MG63 (cell line): Measurements from ENCODE around the gene CASP8AP2. TPM values are rescaled to one million over a fixed set of nuclear protein-coding genes. Genes with fewer than 3 reads are reported as not detected.
"Not testable (repeated sequence)": the region's sequence is repeated elsewhere in the genome, so short reads cannot be mapped to it uniquely, and the experiment has no call there.

Experiments
- DNase-seq: peaks from one replicate; pipeline ENCODE4 v3.0.0-alpha.2; 2020
- H3K27me3 ChIP-seq: fragments of 250-450 bp; sonication (Bioruptor Pico); 2 replicates; pipeline ENCODE4 v1.5.1; 2020; ENCODE audit warnings: mild to moderate bottlenecking, moderate library complexity
- H3K36me3 ChIP-seq: fragments of 250-450 bp; sonication (Bioruptor Pico); 2 replicates; pipeline ENCODE4 v1.5.1; 2020; ENCODE audit warnings: mild to moderate bottlenecking, moderate library complexity
- H3K4me3 ChIP-seq: fragments of 250-450 bp; sonication (Bioruptor Pico); 2 replicates; pipeline ENCODE4 v1.5.1; 2020; ENCODE audit warnings: mild to moderate bottlenecking, moderate library complexity
- H3K9me3 ChIP-seq: fragments of 250-450 bp; sonication (Bioruptor Pico); 2 replicates; pipeline ENCODE4 v1.5.1; 2020; ENCODE audit warnings: mild to moderate bottlenecking, moderate library complexity
- total RNA-seq: library from RNA; depleted of rRNA; stranded (reverse); fragments of >200 nt; shearing (Covaris generic); gene quantifications from 2 replicates; pipeline ENCODE4 v1.2.3, GENCODE V29; 2014; ENCODE audit warnings: low replicate concordance

The CASP8AP2 gene
- total RNA-seq, 1 experiment from 2014 or later: 5.6 TPM

GRCh38 chr6:89858041-89858440 lies 28.4 kb downstream of the CASP8AP2 start:
- H3K27me3 ChIP-seq: no peaks in the 10 kb centered on the region
- DNase-seq: no peak
- H3K9me3 ChIP-seq: no peaks in the 10 kb centered on the region
- peaks cover 60% of the 10 kb centered on the region for H3K36me3 ChIP-seq
- H3K4me3 ChIP-seq: no peak overlapping the region

DNA sequence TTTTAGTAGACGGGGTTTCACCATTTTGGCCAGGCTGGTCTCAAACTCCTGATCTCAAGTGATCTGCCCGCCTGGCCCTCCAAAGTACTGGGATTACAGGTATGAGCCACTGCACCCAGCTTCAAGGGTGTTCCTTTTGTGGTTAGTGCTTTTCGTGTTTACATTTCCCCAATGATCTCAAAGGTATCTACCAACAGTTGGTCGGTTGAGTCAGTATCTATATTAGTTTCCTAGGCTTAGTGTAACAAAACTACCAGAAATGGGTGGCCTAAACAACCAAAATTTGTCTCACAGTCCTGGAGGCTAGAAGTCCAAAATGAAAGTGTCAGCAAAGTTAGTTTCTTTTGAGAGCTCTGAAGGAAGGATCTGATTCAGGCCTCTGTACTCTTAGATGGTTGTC lies 30.1 kb downstream of the CASP8AP2 start:
- H3K27me3 ChIP-seq: no peaks in the 10 kb centered on the region
- no peak for DNase-seq
- H3K4me3 ChIP-seq: no peak overlapping the region
- H3K36me3 ChIP-seq: peaks cover 69% of the 10 kb centered on the region
- no peaks in the 10 kb centered on the region for H3K9me3 ChIP-seq

DNA sequence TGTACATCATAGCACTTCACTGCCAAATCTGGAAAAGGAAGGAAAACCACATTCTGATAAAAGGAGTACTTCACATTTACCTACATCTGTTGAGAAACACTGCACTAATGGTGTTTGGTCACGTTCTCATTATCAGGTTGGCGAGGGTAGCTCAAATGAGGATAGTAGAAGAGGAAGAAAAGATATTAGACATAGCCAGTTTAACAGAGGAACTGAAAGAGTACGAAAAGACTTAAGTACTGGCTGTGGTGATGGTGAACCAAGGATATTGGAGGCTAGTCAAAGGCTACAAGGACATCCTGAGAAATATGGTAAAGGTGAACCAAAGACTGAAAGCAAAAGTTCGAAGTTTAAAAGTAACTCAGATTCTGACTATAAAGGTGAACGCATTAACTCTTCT lies 32.6 kb downstream of the CASP8AP2 start:
- DNase-seq: no peak
- no peaks in the 10 kb centered on the region for H3K9me3 ChIP-seq
- no peaks in the 10 kb centered on the region for H3K27me3 ChIP-seq
- H3K4me3 ChIP-seq: no peak overlapping the region
- H3K36me3 ChIP-seq: peaks cover 63% of the 10 kb centered on the region

- Histone ChIP-seq H3K27me3 (no peaks in the 10 kb centered on the region), H3K9me3 (no peaks in the 10 kb centered on the region), H3K36me3 (peaks cover 63% of the 10 kb centered on the region), H3K4me3 (no peak overlapping the region)
- no peak for DNase-seq
These were observed 33.0 kb downstream of the CASP8AP2 start for GRCh38 chr6:89862698-89863097.

DNA sequence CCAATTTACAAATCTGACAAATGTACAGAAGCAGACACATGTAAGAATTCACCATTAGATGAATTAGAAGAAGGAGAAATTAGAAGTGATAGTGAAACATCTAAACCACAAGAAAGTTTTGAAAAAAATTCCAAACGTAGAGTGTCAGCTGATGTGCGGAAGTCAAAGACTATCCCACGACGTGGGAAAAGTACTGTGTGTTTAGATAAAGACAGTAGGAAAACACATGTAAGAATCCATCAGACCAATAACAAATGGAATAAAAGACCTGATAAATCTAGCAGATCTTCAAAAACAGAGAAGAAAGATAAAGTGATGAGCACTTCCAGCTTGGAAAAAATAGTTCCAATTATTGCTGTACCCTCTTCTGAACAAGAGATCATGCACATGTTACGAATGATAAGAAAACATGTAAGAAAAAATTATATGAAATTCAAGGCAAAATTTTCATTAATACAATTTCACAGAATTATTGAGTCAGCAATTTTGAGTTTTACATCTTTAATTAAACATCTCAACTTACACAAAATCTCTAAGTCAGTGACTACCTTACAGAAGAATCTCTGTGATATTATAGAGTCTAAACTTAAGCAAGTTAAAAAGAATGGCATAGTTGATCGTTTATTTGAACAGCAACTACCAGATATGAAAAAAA lies 36.5 kb downstream of the CASP8AP2 start:
- Histone ChIP-seq H3K4me3 (no peak overlapping the region), H3K36me3 (peaks cover 72% of the 10 kb centered on the region), H3K27me3 (no peaks in the 10 kb centered on the region), H3K9me3 (no peaks in the 10 kb centered on the region)
- DNase-seq: no peak

GRCh38 chr6:89873721-89874120 lies 44.0 kb downstream of the CASP8AP2 start:
- no peak overlapping the region for H3K4me3 ChIP-seq
- H3K9me3 ChIP-seq: no peaks in the 10 kb centered on the region
- H3K27me3 ChIP-seq: no peaks in the 10 kb centered on the region
- no peak for DNase-seq
- peaks cover 24% of the 10 kb centered on the region for H3K36me3 ChIP-seq

- Histone ChIP-seq H3K9me3 (no peaks in the 10 kb centered on the region), H3K27me3 (no peaks in the 10 kb centered on the region)
These were observed 44.8 kb downstream of the CASP8AP2 start for GRCh38 chr6:89874438-89874837.

GRCh38 chr6:89886378-89887120 lies 56.9 kb downstream of the CASP8AP2 start:
- Histone ChIP-seq H3K4me3 (no peak overlapping the region), H3K9me3 (no peaks in the 10 kb centered on the region), H3K27me3 (peaks cover 4% of the 10 kb centered on the region; the same call in 1 of the 2 replicates), H3K36me3 (no peaks in the 10 kb centered on the region)
- DNase-seq: no peak

More at GRCh38 chr6:89874438-89874837, 44.8 kb downstream of the CASP8AP2 start:
- DNase-seq: no peak
- peaks cover 21% of the 10 kb centered on the region for H3K36me3 ChIP-seq
- no peak overlapping the region for H3K4me3 ChIP-seq

DNA sequence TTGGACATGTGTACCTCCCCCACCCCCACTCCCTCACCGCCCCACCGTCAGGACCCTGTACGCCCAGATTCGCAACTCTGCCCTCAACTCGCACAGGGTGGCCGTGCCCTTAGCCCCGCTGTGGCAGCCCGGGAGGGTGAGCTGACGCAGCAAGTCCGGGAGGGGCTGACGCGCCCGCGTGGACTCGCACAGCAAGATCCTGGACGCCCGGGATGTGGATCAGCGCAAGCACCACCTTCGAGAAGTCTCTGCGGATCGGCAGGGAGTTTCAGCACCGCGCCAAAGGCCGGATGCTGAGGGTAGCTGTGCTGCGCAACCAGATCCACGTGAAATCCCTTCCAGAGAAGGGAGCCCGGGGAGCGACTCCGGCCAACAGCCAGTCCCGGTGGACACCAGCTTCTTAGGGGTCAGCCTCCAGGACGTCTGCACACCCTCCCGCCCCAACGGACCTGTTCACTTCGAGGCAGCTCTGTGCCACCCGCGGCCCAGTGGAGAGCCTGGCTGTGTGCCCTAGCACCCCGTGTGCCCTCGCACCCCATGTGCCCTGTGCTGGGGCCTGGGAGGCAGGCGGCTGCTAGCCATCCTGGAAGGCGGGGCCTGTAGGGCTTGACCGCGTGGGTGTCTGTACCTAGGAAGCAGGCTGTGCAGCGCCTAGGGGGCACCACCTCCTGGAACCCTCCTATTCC lies 57.9 kb downstream of the CASP8AP2 start:
- H3K9me3 ChIP-seq: no peaks in the 10 kb centered on the region
- peaks cover 4% of the 10 kb centered on the region; the same call in 1 of the 2 replicates for H3K27me3 ChIP-seq
- DNase-seq: no peak
- H3K36me3 ChIP-seq: no peaks in the 10 kb centered on the region
- no peak overlapping the region for H3K4me3 ChIP-seq

DNA sequence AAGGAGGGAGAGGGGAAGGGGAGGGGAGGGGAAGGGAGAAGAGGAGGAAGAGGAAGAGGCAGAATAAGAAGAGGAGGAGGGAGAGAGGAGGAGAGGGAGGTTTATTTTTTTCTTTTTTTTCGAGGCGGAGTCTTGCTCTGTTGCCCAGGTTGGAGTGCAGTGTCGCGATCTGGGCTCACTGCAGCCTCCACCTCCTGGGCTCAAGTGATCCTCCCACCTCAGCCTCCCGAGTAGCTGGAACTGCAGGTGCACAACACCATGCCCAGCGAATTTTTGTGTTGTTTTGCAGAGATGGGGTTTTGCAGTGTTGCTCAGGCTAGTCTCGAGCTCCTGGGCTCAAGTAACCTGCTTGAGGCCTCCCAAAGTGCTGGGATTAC lies 58.4 kb downstream of the CASP8AP2 start:
- Histone ChIP-seq H3K36me3 (no peaks in the 10 kb centered on the region), H3K27me3 (peaks cover 4% of the 10 kb centered on the region; the same call in 1 of the 2 replicates), H3K4me3 (no peak overlapping the region), H3K9me3 (no peaks in the 10 kb centered on the region)
- no peak for DNase-seq

DNA sequence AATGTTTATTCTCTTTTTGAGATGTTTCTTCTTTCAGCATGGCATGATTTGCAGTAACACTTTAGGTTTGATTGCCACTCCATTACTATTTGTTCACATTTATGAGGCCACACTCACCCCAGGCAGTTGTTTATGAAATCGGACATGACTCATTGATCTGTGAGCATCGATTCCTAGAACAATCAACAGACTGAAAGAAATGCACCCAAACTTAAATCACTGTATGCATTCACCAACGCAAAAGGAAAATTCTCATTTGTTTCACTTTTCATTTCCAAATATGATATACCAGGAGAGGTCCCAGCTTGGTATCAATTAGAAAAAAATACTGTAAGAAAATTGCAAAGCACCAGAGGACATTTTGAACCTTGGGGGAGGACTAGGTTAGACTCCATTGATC lies 59.2 kb downstream of the CASP8AP2 start:
- Histone ChIP-seq H3K4me3 (no peak overlapping the region), H3K36me3 (no peaks in the 10 kb centered on the region), H3K27me3 (peaks cover 4% of the 10 kb centered on the region; the same call in 1 of the 2 replicates), H3K9me3 (no peaks in the 10 kb centered on the region)
- DNase-seq: no peak

DNA sequence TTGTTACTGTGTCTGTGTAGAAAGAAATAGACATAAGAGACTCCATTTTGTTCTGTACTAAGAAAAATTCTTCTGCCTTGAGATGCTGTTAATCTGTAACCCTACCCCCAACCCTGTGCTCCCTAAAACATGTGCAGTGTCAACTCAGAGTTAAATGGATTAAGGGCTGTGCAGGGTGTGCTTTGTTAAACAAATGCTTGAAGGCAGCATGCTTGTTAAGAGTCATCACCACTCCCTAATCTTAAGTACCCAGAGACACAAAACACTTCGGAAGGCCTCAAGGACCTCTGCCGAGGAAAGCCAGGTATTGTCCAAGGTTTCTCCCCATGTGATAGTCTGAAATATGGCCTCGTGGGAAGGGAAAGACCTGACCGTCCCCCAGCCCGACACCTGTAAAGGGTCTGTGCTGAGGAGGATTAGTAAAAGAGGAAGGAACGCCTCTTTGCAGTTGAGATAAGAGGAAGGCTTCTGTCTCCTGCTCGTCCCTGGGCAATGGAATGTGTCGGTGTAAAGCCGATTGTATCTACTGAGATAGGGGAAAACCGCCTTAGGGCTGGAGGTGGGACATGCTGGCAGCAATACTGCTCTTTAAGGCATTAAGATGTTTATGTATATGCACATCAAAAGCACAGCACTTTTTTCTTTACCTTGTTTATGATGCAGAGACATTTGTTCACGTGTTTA lies 61.3 kb downstream of the CASP8AP2 start:
- H3K9me3 ChIP-seq, H3K4me3 ChIP-seq, H3K27me3 ChIP-seq, DNase-seq, H3K36me3 ChIP-seq: not testable (repeated sequence)

DNA sequence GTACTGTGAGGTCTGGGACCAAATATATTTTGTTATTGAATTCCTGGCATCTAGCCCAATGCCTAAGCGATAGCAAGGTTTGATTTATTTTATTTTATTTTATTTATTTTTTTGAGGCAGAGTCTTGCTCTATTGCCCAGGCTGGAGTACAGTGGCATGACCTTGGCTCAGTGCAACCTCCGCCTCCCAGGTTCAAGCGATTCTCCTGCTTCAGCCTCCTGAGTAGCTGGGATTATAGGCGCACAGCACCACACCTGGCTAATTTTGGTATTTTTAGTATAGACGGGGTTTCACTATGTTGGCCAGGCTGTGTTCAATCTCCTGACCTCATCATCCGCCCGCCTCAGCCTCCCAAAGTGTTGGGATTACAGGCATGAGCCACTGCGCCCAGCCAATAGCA lies 62.9 kb downstream of the CASP8AP2 start:
- H3K9me3 ChIP-seq, DNase-seq, H3K27me3 ChIP-seq, H3K36me3 ChIP-seq, H3K4me3 ChIP-seq: not testable (repeated sequence)

- H3K36me3 ChIP-seq: no peaks in the 10 kb centered on the region
- peaks cover 4% of the 10 kb centered on the region; the same call in 1 of the 2 replicates for H3K27me3 ChIP-seq
- no peak within 1 kb of the TSS for H3K4me3 ChIP-seq
- H3K9me3 ChIP-seq: no peaks in the 10 kb centered on the region
- no peak for DNase-seq
These were observed 64.5 kb downstream of the CASP8AP2 start, which contains the start of gene GJA10 for GRCh38 chr6:89894169-89894568. TSS of gene GJA10 (plus strand) at chr6:89894469. CDS start at chr6:89894469, 0 bp downstream.

DNA sequence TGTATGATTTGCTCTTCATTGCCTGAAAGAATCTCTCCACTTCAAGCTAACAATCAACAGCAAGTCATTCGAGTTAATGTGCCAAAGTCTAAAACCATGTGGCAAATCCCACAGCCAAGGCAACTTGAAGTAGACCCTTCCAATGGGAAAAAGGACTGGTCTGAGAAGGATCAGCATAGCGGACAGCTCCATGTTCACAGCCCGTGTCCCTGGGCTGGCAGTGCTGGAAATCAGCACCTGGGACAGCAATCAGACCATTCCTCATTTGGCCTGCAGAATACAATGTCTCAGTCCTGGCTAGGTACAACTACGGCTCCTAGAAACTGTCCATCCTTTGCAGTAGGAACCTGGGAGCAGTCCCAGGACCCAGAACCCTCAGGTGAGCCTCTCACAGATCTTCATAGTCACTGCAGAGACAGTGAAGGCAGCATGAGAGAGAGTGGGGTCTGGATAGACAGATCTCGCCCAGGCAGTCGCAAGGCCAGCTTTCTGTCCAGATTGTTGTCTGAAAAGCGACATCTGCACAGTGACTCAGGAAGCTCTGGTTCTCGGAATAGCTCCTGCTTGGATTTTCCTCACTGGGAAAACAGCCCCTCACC lies 65.7 kb downstream of the CASP8AP2 start:
- DNase-seq: peak; percentile 32

GRCh38 chr6:89910001-89910901 lies 80.6 kb downstream of the CASP8AP2 start:
- not testable (repeated sequence) for H3K27me3 ChIP-seq, H3K4me3 ChIP-seq, H3K36me3 ChIP-seq, H3K9me3 ChIP-seq, DNase-seq

More for the DNA sequence above, 65.7 kb downstream of the CASP8AP2 start:
- H3K4me3 ChIP-seq: no peak overlapping the region
- no peaks in the 10 kb centered on the region for H3K36me3 ChIP-seq
- H3K9me3 ChIP-seq: no peaks in the 10 kb centered on the region
- H3K27me3 ChIP-seq: peaks cover 5% of the 10 kb centered on the region
